ENCODE measurements around the gene DNAH6. TPM values are rescaled to one million over a fixed set of nuclear protein-coding genes. Genes with fewer than 3 reads are reported as not detected.

The DNAH6 gene
- total RNA-seq, 4 donors from 2014 or later, result 1.00 to 2.9 (median 2.1) TPM

DNA sequence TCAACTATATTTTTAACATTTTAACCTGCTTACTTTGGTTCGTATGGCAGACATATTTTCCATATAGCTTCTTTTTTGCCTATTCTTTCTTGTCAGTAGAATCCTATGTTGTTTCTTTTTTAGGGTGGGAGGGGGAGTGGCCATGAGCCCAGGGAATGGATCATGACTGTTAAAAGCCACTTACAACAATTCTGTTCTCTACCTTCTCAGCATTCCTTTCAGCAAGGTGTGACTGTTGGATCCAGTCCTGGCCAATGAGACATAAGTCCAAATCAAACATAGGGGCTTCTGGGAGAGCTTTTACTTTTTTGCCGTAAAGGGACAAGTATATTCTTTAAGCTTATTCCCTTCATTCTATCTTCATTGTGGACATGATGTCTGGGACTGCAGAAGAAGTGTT, 25.0 kb upstream of the DNAH6 start:
- no peak for DNase-seq
- 48 to 78% methylated on average over 2 of the region's 2 CpGs for WGBS, 2 donors (ENCODE audit: low coverage in 1 of 2)
- in situ Hi-C loops (cut with MboI; ENCODE audit: low pct_ligation_motif_present in 1 of 4, low pct_unique_long_range_greater_than_20kb in 1 of 4, low sequenced_read_pairs in 3 of 4) (loop anchor here (5.0 to 25.0 kb wide), 5 partner anchors 134 to 384 kb away; no protein-coding TSS in a partner anchor), intact Hi-C loops (cut with DNase I; ENCODE audit: low total_unique reads) (no loop called here)
- peaks cover 6 to 18% (median 13%) of the 10 kb centered on the region in 4 donors for H3K4me1 ChIP-seq
- H3K9me3 ChIP-seq, result no peaks in the 10 kb centered on the region
- no peaks in the 10 kb centered on the region for H3K27me3 ChIP-seq
- no peak for TF ChIP-seq POLR2AphosphoS5 (IDR thresholded peaks at IDR 0.05)
- no peak for TF ChIP-seq EP300 (IDR thresholded peaks at IDR 0.05; ENCODE audit: low read depth)
- TF ChIP-seq, protein P1, sequence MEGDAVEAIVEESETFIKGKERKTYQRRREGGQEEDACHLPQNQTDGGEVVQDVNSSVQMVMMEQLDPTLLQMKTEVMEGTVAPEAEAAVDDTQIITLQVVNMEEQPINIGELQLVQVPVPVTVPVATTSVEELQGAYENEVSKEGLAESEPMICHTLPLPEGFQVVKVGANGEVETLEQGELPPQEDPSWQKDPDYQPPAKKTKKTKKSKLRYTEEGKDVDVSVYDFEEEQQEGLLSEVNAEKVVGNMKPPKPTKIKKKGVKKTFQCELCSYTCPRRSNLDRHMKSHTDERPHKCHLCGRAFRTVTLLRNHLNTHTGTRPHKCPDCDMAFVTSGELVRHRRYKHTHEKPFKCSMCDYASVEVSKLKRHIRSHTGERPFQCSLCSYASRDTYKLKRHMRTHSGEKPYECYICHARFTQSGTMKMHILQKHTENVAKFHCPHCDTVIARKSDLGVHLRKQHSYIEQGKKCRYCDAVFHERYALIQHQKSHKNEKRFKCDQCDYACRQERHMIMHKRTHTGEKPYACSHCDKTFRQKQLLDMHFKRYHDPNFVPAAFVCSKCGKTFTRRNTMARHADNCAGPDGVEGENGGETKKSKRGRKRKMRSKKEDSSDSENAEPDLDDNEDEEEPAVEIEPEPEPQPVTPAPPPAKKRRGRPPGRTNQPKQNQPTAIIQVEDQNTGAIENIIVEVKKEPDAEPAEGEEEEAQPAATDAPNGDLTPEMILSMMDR (IDR thresholded peaks at IDR 0.05), result no peak
- H3K27ac ChIP-seq, result no peak overlapping the region
- no peaks in the 10 kb centered on the region for H3K36me3 ChIP-seq
- no peak overlapping the region for H3K4me3 ChIP-seq

DNA sequence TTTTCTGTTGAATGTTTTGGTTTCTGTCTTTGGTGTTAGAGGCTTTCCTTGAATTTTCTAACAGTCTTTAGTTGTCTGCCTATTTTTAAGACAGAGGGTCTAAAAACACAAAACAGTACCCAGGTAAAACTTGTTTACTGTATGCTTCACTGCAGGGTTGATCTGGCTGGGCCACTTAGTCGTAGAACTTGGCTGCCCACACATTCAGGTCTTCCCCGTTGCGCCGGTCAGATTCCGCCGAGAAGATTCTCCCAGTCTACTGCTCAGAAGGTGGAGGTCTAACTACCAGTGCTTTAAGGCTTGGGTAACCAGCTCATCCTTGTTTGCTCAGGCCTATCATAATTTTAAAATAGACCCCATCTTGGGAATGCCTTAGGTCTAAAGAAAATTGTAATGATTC, 24.6 kb upstream of the DNAH6 start:
- Histone ChIP-seq H3K4me1 (peaks cover 6 to 15% (median 11%) of the 10 kb centered on the region in 4 donors), H3K4me3 (no peak overlapping the region), H3K27me3 (no peaks in the 10 kb centered on the region), H3K9me3 (no peaks in the 10 kb centered on the region), H3K27ac (no peak overlapping the region), H3K36me3 (no peaks in the 10 kb centered on the region)
- TF ChIP-seq EP300 (IDR thresholded peaks at IDR 0.05; ENCODE audit: low read depth), result no peak
- TF ChIP-seq POLR2AphosphoS5 (IDR thresholded peaks at IDR 0.05), result no peak
- TF ChIP-seq POLR2A (IDR thresholded peaks at IDR 0.05), result no peak
- TF ChIP-seq, protein P1 (IDR thresholded peaks at IDR 0.05), result no peak
- in situ Hi-C loops (cut with MboI; ENCODE audit: low pct_ligation_motif_present in 1 of 4, low pct_unique_long_range_greater_than_20kb in 1 of 4, low sequenced_read_pairs in 3 of 4), result loop anchor here (5.0 to 25.0 kb wide), 5 partner anchors 133 to 383 kb away; no protein-coding TSS in a partner anchor
- intact Hi-C loops (cut with DNase I; ENCODE audit: low total_unique reads), result no loop called here
- no peak for DNase-seq
- WGBS, 2 donors (ENCODE audit: low coverage in 1 of 2), result 87% methylated on average over 6 of the region's 6 CpGs; no CpG with 5 or more reads in 1 of the 2 donors

DNA sequence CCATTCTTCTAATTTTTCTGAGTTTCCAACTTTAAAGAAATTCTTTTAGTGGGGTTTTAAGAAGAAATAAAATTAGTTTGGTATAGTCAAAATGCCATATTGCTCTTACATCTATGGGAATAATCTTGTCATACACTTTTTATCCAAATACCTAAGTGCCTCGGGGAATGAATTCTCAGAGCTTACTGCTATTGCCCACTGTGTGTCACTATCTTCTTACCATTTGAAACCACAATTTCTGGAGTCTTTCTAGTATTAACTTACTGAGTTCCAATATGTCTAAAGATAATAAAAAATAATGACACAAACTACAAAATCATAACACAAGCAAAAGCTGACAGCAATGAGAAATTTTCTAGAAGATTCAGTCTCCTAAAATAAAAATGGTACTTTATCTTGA, 23.7 kb upstream of the DNAH6 start:
- Histone ChIP-seq H3K27me3 (no peaks in the 10 kb centered on the region), H3K4me3 (no peak overlapping the region), H3K27ac (no peak overlapping the region), H3K36me3 (no peaks in the 10 kb centered on the region), H3K4me1 (peaks cover 2 to 9% (median 5%) of the 10 kb centered on the region in 4 donors), H3K9me3 (no peaks in the 10 kb centered on the region)
- TF ChIP-seq POLR2A (IDR thresholded peaks at IDR 0.05), result no peak
- TF ChIP-seq POLR2AphosphoS5 (IDR thresholded peaks at IDR 0.05), result no peak
- no peak for TF ChIP-seq EP300 (IDR thresholded peaks at IDR 0.05; ENCODE audit: low read depth)
- TF ChIP-seq, protein P1 (IDR thresholded peaks at IDR 0.05), result no peak
- intact Hi-C loops (cut with DNase I; ENCODE audit: low total_unique reads), result no loop called here
- in situ Hi-C loops (cut with MboI; ENCODE audit: low pct_ligation_motif_present in 1 of 4, low pct_unique_long_range_greater_than_20kb in 1 of 4, low sequenced_read_pairs in 3 of 4), result loop anchor here (5.0 to 25.0 kb wide), 5 partner anchors 132 to 382 kb away; no protein-coding TSS in a partner anchor
- WGBS, 2 donors (ENCODE audit: low coverage in 1 of 2), result 79% methylated on average over 1 of the region's 1 CpG; no CpG with 5 or more reads in 1 of the 2 donors
- no peak for DNase-seq

DNA sequence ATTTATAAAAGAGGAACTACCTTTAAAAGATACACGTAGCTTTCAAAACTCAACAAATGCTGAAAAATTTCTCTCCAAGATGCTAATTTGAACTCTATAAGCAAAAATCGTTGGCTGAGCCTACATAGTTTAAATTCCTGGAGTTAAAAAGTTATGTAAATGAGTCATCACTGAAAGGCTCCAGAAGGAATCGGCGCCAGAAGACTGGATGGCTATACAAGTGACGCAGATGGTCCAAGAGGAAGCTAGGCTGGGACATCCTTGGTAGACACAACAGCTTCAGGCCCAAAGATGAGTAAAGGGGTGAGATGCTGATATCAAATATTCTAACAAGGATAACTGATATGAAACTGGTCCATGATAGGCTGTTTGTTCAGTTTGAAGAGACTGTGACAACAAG, 22.8 kb upstream of the DNAH6 start:
- in situ Hi-C loops (cut with MboI; ENCODE audit: low pct_ligation_motif_present in 1 of 4, low pct_unique_long_range_greater_than_20kb in 1 of 4, low sequenced_read_pairs in 3 of 4), result loop anchor here (5.0 to 25.0 kb wide), 5 partner anchors 131 to 381 kb away; no protein-coding TSS in a partner anchor
- intact Hi-C loops (cut with DNase I; ENCODE audit: low total_unique reads), result no loop called here
- H3K27ac ChIP-seq, result no peak overlapping the region
- no peak for DNase-seq
- TF ChIP-seq POLR2AphosphoS5 (IDR thresholded peaks at IDR 0.05) (no peak), POLR2A (IDR thresholded peaks at IDR 0.05) (no peak), EP300 (IDR thresholded peaks at IDR 0.05; ENCODE audit: low read depth) (no peak)
- TF ChIP-seq, protein P1 (IDR thresholded peaks at IDR 0.05), result no peak
- no peak overlapping the region for H3K4me3 ChIP-seq
- WGBS, 2 donors (ENCODE audit: low coverage in 1 of 2), result 71 to 75% methylated on average over 5 of the region's 5 CpGs
- peaks cover 0 to 13% (median 4%) of the 10 kb centered on the region in 4 donors for H3K4me1 ChIP-seq
- no peaks in the 10 kb centered on the region for H3K36me3 ChIP-seq
- H3K27me3 ChIP-seq, result no peaks in the 10 kb centered on the region
- no peaks in the 10 kb centered on the region for H3K9me3 ChIP-seq

Measured in transverse colon (tissue), 4 donors.